ENCODE results near the gene MLH3. TPM values are rescaled to one million over a fixed set of nuclear protein-coding genes. Genes with fewer than 3 reads are reported as not detected.
"Not testable (repeated sequence)": the region's sequence is repeated elsewhere in the genome, so short reads cannot be mapped to it uniquely, and the experiment has no call there.

The MLH3 gene
- total RNA-seq, 1 donor from 2014 or later = 35.8 TPM

DNA sequence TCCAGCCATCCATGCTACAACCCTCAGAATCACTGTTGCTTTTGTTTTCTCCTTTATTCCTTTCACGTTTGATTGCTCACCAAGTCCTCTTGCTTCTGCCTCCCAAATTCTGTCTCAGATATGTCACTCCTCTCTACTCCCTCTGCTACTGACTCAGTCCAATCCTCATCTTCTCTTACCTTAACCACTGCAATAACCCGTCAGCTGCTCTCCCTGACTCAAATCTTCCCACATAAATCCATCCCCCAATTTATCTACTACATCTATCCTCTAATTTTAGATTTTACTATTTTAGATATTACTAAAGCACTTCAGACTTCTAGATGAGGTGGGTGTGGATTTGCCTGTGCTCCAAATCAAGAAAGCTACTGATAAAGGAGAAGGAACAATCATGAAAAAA is 25.4 kb downstream of the MLH3 start:
- DNase-seq (ENCODE audit: low read depth) = no peak

DNA sequence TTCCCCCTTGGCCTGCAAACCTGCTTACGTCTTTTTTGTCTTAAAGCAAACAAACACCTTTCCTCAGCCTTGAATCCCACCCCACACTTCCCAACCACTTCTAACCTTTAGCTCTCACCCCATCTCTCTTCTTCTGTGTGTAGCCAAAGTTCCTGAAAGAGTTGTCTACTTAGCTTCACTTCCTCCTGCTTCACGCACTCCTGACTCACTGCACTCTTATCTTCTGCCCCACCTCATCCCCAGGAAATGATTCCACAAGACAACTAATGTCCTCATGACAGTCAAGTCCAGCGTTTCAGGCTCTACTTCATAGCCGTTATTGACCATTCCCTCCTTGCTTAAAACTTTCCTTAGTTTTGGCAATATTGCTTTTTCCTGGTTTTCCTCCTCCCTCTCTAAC is 26.2 kb downstream of the MLH3 start:
- no peak for DNase-seq (ENCODE audit: low read depth)

DNA sequence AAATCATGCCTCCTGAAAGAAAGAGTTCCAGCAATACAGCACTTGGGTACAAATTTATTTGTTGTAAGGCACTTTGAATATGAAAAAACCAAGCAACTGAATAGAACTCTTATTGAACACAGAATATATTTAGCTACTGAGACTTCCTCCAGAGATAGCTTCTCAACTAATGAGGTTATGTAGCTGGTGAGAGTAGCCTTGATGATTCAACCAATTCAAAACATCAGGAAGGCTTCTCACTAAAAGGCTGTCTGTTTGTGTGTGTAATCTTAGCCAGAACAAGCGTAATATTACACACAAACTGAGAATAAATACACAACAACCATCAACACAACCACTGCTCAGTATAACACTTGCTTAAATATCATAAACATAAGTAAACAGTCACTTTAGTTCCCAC is 28.2 kb downstream of the MLH3 start:
- no peak for DNase-seq (ENCODE audit: low read depth)

DNA sequence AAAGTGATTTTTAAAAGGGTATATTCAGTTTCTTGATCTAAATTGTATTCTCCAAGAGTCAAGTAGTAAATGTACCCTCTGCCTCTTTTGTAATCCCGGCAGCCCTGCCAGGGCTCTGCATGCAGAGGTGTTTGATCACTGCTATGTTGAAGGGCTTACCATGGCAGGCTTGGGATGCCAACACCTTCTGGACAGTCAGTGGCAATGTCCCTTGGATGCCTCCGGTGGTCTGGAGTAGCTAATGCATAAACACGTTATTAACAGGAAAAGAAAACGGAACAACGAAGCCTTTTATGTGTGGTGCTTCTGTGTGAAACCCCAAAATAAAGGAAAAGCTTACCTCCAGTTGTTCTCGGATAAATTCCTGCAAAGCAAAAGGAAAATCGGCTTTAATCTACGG is 28.6 kb downstream of the MLH3 start:
- peak; percentile 16 for DNase-seq (ENCODE audit: low read depth)

DNA sequence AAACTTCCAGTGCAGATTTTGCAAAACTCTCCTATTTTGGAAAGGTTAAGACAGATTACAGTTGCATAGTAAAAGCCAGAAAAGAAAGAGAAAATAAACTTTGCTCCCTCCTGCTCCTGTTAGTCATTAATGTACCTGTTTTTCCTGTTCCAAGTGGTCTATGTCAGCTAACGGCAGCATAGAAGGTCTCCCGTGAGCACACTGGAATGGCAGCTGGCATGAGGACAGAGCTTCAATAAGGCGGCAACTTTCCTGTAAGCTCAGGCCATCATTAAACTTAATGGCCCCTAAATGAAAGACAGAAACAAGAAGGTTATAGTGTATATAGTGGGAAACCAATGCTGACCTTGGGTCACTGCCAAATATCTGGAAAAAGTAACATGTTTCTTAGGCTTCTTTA is 32.6 kb downstream of the MLH3 start:
- DNase-seq (ENCODE audit: low read depth) = peak; percentile 69

DNA sequence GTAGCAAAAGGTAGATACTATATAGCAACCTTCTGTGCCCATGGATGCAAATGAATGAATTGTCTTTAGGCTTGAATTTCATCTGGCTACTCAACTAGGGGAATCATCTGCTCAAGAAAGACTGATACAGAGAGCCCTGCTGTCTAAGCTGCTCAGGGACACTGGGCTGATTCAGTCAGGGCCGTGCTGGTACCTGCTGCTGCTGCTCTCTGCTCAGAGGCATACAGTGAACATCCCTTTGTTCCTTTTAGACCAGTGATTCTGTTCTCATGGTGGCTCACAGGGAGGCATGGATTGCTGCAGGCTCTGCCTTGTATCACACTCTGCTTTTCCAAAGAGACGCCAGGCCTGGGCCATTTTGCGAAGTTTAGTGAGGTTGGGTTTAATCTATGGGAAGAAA is 34.5 kb downstream of the MLH3 start:
- DNase-seq (ENCODE audit: low read depth) = no peak

DNA sequence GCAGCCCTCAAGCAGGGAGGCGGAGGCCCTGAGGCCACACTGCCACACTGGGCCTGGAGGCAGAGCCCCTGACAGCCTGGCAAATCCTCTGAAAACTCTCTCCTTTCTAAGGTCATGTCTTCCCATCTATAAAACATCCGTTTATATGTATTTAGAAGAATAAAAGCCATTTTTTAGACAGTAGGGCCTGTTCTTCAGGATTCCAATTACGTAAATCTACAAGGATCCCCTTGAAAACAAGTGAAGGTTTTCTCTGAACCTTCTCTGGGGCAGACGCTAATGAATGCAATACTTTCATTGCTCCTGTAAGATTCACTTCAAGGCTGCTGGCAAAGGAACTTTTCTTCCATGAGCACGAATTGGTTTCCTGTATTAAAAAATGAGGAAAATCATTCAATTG is 35.8 kb downstream of the MLH3 start:
- no peak for DNase-seq (ENCODE audit: low read depth)

DNA sequence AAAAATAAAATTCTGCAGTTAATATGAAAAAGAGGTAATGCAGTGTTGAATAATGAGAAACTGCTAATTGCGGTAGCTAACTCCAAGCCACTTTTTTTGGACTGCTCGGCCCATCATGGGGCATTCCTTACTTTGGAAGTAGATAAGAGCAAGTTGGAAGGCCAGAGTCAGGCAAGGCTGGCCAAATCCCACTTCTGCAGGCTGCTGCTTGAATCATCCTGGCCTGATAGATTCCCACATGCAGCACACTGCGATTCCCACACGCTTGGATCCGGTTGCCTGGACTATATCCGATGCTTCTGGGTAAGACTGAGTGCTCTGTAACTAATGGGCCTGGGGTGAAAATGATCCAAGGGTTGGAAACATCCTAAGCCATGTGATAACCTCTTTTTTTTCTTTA is 38.0 kb downstream of the MLH3 start:
- DNase-seq (ENCODE audit: low read depth) = no peak

DNA sequence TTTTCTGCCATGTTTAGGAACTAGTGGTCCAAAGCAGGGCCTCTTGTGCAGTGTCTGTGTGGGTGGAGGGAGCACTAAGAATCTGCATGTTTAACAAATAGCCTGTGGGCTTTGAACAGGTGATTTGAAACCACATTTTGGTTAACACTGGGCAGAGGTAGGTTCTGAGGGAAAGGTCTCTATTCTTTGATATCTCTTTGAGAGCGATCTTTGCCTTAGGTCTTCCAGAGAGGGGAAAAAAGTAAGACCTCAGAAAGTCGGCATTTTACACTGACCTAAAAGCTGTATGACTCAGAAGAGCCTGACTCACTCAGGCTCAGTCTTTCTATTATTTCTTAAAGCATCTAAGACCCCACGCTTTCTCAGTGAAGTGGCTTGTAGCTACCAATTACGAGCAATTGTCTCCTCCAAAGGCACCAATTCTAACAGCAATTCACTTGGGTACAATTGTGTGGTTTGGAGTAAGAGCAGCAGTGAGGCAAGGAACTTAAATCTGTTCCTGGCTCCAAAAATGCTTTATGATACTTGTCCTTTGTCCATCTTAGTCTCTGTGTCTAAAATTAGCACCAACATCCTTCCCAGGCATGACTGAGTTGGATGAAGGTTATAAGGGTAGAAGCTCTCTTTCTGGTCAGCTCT is 39.8 kb downstream of the MLH3 start:
- peak; percentile 73 for DNase-seq (ENCODE audit: low read depth)

DNA sequence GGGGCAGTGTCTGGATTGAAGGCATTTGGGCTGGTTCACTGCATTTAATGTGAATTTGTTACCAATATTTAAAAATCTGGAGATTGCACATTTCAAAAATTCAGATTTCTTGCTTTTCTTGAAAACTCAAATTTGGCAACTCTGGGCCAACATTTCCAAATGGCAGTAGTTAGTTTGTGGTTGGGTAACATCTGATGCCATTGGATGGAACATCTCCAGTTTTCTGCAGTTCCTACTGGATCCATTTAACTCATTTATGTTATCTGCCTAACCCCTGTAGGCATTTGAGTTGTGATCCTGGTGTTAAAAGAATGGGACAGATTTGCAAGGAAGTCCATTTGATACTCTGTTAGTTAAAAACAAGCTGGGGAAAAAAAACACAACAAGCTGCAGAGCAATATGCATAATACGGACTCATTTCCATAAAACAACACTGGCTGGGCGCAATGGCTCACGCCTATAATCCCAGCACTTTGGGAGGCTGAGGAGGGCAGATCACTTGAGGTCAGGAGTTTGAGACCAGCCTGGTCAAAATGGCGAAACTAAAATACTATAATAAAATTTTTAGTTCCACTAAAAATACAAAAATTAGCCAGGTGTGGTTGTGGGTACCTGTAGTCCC is 40.7 kb downstream of the MLH3 start:
- no peak for DNase-seq (ENCODE audit: low read depth)

DNA sequence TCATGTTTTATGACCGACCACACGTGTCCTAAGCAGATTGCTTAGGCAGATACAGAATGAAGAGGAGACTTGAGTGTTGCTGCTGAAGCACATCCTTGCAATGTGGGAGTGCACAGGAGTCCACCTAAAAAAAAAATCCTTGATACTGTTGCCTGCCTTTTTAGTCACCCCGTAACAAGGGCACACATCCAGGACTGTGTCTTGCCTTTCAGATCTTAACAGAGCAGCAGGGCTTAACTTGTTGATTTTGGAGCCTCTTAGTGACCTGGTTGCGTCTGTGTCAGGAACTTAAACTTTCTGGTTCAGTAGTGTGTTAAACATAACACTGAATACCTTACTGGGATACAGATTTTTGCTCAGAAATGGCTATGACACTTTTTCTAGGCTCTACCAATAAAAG is 42.1 kb downstream of the MLH3 start:
- DNase-seq (ENCODE audit: low read depth) = no peak

DNA sequence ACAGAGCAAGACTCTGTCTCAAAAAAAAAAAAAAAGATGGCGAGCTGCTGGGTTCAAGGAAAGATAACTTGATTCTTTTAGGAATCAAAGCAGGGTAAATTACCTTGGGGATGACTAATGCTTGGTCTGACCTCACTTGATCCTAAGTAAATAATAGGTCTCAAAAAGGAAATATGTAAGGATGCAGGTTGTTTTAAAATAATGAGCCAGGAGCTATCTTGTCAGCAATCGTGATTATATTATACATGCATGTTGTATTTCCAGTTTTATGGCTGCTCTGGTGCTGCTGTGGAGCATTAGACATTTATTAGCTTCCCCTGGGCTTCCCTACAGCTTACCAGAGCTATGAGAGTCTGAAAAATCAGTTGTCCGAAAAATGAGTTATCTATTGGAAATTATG is 45.9 kb downstream of the MLH3 start:
- DNase-seq (ENCODE audit: low read depth) = no peak

DNA sequence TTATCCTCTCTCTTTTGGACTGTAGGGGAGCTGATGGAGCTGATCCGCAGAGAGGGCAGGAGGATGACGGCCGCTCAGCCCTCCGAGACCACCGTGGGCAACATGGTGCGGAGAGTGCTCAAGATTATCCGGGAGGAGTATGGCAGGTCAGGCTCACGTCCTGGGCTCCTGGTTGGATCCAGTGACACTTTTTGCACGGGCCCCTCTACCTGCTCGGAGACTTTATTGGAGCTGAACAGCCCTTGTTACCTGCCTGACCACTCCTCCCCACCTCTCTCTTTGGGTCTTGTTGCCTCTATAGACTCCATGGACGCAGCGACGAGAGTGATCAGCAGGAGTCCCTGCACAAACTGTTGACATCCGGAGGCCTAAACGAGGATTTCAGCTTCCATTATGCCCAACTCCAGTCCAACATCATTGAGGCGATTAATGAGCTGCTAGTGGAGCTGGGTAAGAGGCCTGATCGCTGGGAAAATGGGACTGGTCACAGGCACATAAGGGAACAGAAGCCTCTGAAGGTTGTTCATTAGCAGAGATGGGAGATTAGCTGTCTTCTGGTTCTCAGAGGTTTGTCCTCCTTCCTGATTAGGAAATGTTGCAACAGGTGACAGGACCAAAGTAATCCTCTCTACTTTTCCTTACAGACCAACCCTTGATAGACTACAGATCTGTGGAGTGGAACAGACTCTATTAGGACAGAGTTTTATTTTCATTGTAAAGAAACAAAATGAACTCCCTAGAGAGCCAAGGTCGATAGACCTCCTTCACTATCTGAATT is 47.8 kb downstream of the MLH3 start:
- DNase-seq (ENCODE audit: low read depth) = no peak

DNA sequence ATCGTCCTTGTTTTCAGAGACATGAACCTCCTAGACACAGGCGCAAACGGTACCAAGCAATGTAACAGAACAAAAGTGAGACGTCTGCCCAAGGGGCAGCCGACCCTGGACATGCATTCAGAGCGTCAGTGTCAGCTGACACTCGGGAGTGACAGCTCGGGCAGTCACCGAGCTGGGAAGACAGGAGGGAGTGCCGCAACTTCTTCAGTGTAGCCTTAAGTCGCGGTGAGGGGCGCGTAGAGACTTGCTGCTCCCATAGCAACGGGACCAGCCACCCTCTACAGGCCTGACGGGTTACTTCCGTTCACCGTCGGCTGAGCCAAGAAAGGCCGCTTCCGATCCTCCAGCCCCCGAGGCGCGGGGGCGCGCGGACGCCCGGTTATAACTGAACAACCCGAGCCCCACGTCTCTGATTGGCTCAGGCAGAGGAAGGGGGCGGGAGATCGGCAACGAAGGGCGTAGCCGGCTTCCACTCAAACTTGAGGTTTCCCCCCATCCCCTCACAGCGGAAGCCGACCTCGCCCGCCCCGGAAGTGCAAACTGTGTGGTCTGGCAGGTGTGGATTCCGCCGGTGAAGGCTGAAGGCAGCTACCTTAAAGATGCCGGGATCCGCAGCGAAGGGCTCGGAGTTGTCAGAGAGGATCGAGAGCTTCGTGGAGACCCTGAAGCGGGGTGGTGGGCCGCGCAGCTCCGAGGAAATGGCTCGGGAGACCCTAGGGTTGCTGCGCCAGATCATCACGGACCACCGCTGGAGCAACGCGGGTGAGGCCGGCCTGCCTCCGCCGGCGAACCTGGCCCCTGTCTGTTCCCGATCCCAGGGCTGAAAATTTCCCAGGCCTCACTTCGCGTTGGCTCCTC is 48.6 kb downstream of the MLH3 start, which contains the start of gene EIF2B2:
TSS of gene EIF2B2 (plus strand) at position 530 of the 858 bp plus-strand sequence. CDS start at position 600, 70 bp downstream.
- DNase-seq (ENCODE audit: low read depth) = peak; percentile 92

DNA sequence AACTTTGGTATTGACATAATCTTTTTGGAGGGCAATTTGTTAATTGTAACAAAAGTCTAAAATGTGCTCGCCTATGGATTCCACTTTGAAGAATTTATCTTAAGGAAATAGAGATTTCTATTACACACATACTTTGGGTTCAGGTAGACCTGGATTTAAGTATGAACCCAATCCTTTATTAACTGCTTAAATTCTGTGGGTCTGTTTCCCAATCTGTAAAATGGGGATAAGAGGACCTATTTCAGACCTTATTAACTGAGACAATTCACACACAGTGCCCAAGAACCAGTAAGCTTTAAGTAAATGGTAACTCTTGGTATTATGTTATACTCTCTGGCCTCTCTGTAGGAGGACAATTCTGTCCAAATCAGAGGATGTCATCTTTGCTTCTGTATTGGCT is 49.4 kb downstream of the MLH3 start:
- DNase-seq (ENCODE audit: low read depth) = no peak

DNA sequence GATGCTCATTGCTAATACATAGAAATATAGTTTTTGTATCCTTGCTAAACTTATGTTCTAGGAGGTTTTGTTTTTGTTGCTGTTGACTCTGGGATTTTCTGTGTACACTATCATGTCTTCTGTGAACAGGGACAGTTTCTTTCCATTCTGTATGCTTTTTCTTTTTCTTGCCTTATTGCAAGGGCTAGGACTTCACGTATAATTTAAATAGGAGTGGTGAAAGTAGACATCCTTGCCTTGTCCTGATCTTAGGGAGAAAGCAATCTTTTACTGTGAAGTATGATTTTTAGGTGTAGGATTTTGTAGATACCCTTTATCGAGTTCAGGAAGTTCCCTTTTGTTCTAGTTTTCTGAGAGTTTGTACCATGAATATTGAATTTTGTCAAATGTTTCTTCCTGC is 50.0 kb downstream of the MLH3 start:
- DNase-seq (ENCODE audit: low read depth) = no peak

DNA sequence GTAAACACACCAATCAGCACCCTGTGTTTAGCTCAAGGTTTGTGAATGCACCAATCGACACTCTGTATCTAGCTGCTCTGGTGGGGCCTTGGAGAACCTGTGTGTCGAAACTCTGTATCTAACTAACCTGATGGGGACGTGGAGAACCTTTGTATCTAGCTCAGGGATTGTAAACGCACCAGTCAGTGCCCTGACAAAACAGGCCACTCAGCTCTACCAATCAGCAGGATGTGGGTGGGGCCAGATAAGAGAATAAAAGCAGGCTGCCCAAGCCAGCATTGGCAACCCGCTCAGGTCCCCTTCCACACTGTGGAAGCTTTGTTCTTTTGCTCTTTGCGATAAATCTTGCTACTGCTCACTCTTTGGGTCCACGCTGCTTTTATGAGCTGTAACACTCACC is 55.5 kb downstream of the MLH3 start:
- not testable (repeated sequence) for DNase-seq (ENCODE audit: low read depth)

DNA sequence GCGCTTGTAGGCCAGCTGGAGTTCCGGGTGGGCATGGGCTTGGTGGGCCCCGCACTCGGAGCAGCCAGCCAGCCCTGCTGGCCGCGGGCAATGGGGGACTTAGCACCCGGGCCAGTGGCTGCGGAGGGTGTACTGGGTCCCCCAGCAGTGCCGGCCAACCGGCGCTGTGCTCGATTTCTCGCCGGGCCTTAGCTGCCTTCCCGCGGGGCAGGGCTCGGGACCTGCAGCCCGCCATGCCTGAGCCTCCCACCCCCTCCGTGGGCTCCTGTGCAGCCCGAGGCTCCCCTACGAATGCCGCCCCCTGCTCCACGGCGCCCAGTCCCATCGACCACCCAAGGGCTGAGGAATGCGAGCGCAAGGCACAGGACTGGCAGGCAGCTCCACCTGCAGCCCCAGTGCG is 57.1 kb downstream of the MLH3 start:
- not testable (repeated sequence) for DNase-seq (ENCODE audit: low read depth)

DNA sequence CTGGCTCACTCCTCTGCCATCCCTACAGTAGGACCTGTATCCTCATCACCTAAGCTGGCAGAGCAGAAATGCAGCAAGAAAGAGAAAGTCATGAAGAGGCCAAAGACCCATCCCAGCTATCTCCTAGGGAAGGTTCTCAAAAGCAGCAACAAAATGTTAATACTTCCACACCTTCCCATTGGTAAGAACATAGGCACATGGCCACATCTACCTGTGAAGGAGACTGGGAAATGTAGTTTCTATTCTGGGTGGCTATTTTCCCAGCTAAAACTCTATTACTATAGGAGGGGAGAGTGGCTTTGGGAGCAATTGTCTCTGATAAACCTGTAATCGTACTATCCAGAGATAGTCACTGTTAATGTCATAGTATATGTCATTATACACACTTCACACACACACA is 62.3 kb downstream of the MLH3 start:
- DNase-seq (ENCODE audit: low read depth) = no peak

DNA sequence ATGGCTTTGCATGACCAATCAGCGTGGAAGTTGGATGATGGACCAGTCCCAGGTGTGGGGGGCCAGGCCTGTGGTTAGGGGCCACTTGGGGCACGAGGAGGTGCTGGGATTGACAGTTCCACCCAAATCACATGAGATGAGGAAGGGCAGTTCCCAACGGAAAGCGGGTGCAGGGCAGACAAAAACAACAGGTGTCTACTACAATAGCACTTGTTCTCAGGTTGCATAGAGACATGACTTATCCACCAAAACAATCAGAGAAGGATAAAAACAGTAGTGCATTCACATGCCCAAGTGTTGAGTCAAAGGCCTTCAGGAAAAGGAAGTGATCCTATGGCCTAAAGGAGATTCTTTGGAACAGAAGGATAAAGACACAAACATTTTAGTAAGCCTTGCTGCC is 63.1 kb downstream of the MLH3 start:
- DNase-seq (ENCODE audit: low read depth) = peak; percentile 94

DNA sequence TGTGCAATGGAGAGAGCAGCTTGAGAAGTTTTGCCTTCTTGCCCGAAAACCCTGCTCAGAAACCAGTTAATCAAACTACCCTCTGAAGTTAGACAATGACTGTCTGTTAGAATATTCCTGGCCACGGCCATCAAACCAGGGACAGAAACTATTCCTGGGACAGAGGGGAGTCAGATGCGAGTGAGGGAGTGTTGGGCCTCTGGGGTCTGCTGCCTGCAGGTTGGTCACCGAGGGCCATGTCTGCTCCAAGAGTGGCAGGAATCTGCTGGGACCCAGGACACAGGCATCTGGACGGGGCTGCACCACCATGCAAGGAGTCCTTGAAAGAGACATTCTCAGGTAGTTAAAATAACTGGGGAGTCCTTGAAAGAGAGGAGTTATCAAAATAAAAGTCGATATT is 65.5 kb downstream of the MLH3 start:
- DNase-seq (ENCODE audit: low read depth) = no peak

DNA sequence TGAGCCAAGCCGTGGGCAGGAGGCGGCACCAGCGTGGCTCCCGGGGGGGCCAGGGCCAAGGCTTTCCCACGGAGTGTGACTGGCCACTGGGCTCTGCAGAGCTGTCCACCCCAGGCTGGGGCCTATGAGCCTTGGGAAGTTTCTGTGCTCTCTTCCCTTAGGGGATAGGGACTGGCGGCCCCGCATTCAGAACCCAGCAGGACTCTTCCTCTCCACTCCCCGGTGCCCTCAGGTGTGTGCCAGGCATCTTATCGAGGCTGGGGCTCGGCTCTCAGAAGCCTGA is 66.3 kb downstream of the MLH3 start:
- no peak for DNase-seq (ENCODE audit: low read depth)
